Naive B cell (primary cell): ENCODE data around the gene RGSL1. TPM values are rescaled to one million over a fixed set of nuclear protein-coding genes. Genes with fewer than 3 reads are reported as not detected.
"Not testable (repeated sequence)": the region's sequence is repeated elsewhere in the genome, so short reads cannot be mapped to it uniquely, and the experiment has no call there.

Experiments used
- ATAC-seq, 2 donors: fragments of 150-1000 bp; cut with Tn5 transposase; 2 replicates each; pipeline ENCODE4 v1.10.0; 2021; ENCODE audit warnings: low read depth in 2 of 2, mild to moderate bottlenecking in 2 of 2, moderate library complexity in 2 of 2
- DNase-seq: peaks from one replicate; pipeline ENCODE4 v3.0.0; 2022
- H3K27ac Mint-ChIP-seq, 6 donors: one replicate each; pipeline ENCODE4 v1.8.0; 2020 to 2022; ENCODE audit warnings: mild to moderate bottlenecking in 6 of 6, mixed read lengths in 6 of 6, moderate library complexity in 5 of 6, inconsistent platforms in 2 of 6
- H3K27me3 Mint-ChIP-seq, 3 donors: one replicate each; pipeline ENCODE4 v1.8.0; 2021 to 2022; ENCODE audit warnings: mixed read lengths in 3 of 3, mild to moderate bottlenecking in 1 of 3
- H3K36me3 Mint-ChIP-seq, 2 donors: one replicate each; pipeline ENCODE4 v1.8.0; 2020 to 2022; ENCODE audit warnings: mixed read lengths in 2 of 2, inconsistent platforms in 1 of 2, mild to moderate bottlenecking in 1 of 2
- H3K4me1 Mint-ChIP-seq, 3 donors: one replicate each; pipeline ENCODE4 v1.8.0; 2020 to 2022; ENCODE audit warnings: mixed read lengths in 3 of 3, inconsistent platforms in 1 of 3, mild to moderate bottlenecking in 1 of 3, moderate library complexity in 1 of 3
- H3K4me3 Mint-ChIP-seq, 8 donors: one replicate each; pipeline ENCODE4 v1.8.0; 2020 to 2022; ENCODE audit warnings: mild to moderate bottlenecking in 8 of 8, mixed read lengths in 8 of 8, moderate library complexity in 8 of 8, inconsistent platforms in 2 of 8
- H3K9me3 Mint-ChIP-seq, 7 donors: one replicate each; pipeline ENCODE4 v1.8.0; 2020 to 2022; ENCODE audit warnings: mixed read lengths in 7 of 7, mild to moderate bottlenecking in 5 of 7, inconsistent platforms in 2 of 7, moderate library complexity in 1 of 7
- polyA plus RNA-seq, 6 donors: library from polyadenylated mRNA; unstranded; fragments of 300-500 nt; fragmentation: Illumina TruSeq; gene quantifications; one replicate each; pipeline ENCODE4 v1.2.3, GENCODE V29; 2021; ENCODE audit warnings: low read depth in 6 of 6

RGSL1 gene
- polyA plus RNA-seq, 6 donors from 2014 or later, result 0.13 TPM; not detected in 5

- Mint-ChIP-seq H3K36me3 (peaks cover 14 to 49% of the 10 kb centered on the region in 2 donors), H3K4me3 (no peak overlapping the region), H3K27ac (no peak overlapping the region), H3K4me1 (no peaks in the 10 kb centered on the region), H3K9me3 (peaks cover 19 to 61% (median 46%) of the 10 kb centered on the region in 7 donors), H3K27me3 (peaks cover 0 to 8% (median 0%) of the 10 kb centered on the region in 3 donors)
- no peak for ATAC-seq
- no peak for DNase-seq
These were observed 75.4 kb downstream of the RGSL1 start for GRCh38 chr1:182525342-182525741.

GRCh38 chr1:182527680-182528079 is 77.7 kb downstream of the RGSL1 start:
- H3K4me1 Mint-ChIP-seq, result no peaks in the 10 kb centered on the region
- peaks cover 14 to 49% of the 10 kb centered on the region in 2 donors for H3K36me3 Mint-ChIP-seq
- H3K9me3 Mint-ChIP-seq, result peaks cover 19 to 61% (median 46%) of the 10 kb centered on the region in 7 donors
- no peak overlapping the region for H3K4me3 Mint-ChIP-seq
- ATAC-seq (no peak), DNase-seq (no peak)
- H3K27me3 Mint-ChIP-seq, result peaks cover 0 to 9% (median 4%) of the 10 kb centered on the region in 3 donors
- H3K27ac Mint-ChIP-seq, result no peak overlapping the region

GRCh38 chr1:182528206-182528605 is 78.3 kb downstream of the RGSL1 start:
- not testable (repeated sequence) for DNase-seq, ATAC-seq, H3K4me1 Mint-ChIP-seq, H3K27me3 Mint-ChIP-seq
- peaks cover 14 to 49% of the 10 kb centered on the region in 2 donors for H3K36me3 Mint-ChIP-seq
- peak overlapping the region in 1 of 8 donors; percentile 26 for H3K4me3 Mint-ChIP-seq
- H3K9me3 Mint-ChIP-seq, result peaks cover 19 to 59% (median 46%) of the 10 kb centered on the region in 7 donors
- H3K27ac Mint-ChIP-seq, result peak overlapping the region in 1 of 6 donors; percentile 78

DNA sequence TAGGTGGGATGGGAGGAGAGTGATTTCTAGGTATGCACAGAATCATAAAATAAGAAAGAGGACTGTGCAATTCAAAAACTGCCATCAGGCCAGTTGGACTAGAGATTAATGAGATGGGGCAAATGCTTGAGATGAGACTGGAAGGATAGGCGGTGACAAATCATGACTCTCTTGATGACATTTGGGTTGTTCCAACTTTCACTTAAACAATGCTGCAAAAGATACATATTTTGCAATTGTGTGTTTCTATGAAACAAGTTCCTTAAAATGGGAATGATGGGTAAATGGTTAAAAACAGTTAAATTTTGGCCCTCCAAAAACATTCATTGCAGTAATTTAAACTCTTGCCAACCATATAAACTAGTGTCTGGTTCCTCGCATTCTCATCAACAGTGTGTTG is 84.0 kb downstream of the RGSL1 start:
- H3K4me3 Mint-ChIP-seq, result no peak overlapping the region
- no peak overlapping the region for H3K27ac Mint-ChIP-seq
- H3K36me3 Mint-ChIP-seq, result peaks cover 2 to 4% of the 10 kb centered on the region in 2 donors
- H3K9me3 Mint-ChIP-seq, result peaks cover 0 to 5% (median 0%) of the 10 kb centered on the region in 7 donors
- ATAC-seq (no peak), DNase-seq (no peak)
- H3K4me1 Mint-ChIP-seq, result no peaks in the 10 kb centered on the region
- peaks cover 7 to 11% (median 10%) of the 10 kb centered on the region in 3 donors for H3K27me3 Mint-ChIP-seq

DNA sequence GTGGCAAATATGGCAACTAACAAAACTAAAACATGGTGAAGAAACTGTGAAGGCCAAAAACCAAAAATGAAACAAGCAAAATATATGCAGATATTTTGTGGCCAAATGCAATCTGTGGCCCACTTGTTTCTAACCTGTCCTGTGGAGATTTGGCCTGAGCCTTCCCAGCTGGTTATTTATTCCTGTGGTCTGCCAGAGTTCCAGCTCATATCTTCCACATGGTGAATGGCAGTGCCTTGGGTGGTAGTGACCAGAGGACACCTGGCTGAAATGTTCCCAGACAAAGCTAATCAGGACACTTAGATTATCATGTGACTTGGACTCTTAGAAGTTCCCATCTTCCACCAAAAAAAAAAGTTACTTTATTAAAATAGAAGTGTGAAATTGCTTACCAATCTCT is 99.4 kb downstream of the RGSL1 start:
- H3K4me1 Mint-ChIP-seq, result no peaks in the 10 kb centered on the region
- H3K36me3 Mint-ChIP-seq, result peaks cover 0 to 8% of the 10 kb centered on the region in 2 donors
- no peak overlapping the region for H3K4me3 Mint-ChIP-seq
- ATAC-seq (no peak), DNase-seq (no peak)
- no peak overlapping the region for H3K27ac Mint-ChIP-seq
- H3K27me3 Mint-ChIP-seq, result peaks cover 0 to 20% (median 10%) of the 10 kb centered on the region in 3 donors
- H3K9me3 Mint-ChIP-seq, result peaks cover 5 to 25% (median 11%) of the 10 kb centered on the region in 7 donors

GRCh38 chr1:182549811-182550210 is 99.9 kb downstream of the RGSL1 start:
- no peaks in the 10 kb centered on the region for H3K4me1 Mint-ChIP-seq
- ATAC-seq (no peak), DNase-seq (no peak)
- peaks cover 5 to 26% (median 11%) of the 10 kb centered on the region in 7 donors for H3K9me3 Mint-ChIP-seq
- no peak overlapping the region for H3K4me3 Mint-ChIP-seq
- H3K27ac Mint-ChIP-seq, result no peak overlapping the region
- H3K36me3 Mint-ChIP-seq, result peaks cover 0 to 8% of the 10 kb centered on the region in 2 donors
- peaks cover 0 to 15% (median 10%) of the 10 kb centered on the region in 3 donors for H3K27me3 Mint-ChIP-seq

DNA sequence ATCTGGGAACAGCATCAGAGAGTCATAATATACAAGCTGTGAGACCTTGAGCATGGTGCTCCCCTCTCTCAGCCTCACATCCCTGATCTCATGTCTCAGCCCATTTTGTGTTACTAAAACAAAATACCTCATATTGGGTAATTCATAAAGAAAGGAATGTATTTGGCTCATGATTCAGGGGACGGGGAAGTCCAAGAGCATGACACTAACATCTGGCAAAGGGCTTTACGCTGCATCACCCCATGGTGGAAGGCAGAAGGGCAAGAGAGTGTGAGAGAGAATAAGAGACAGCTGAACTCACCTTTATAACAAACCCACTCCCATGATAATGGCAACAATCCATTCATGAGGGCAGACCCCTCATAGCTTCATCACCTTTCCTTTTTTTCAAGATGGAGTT is 102.6 kb downstream of the RGSL1 start:
- ATAC-seq (no peak), DNase-seq (no peak)
- Mint-ChIP-seq H3K27ac (no peak overlapping the region), H3K36me3 (peaks cover 0 to 8% of the 10 kb centered on the region in 2 donors), H3K4me1 (no peaks in the 10 kb centered on the region), H3K9me3 (peaks cover 5 to 26% (median 11%) of the 10 kb centered on the region in 7 donors), H3K4me3 (no peak overlapping the region), H3K27me3 (peaks cover 0 to 3% (median 3%) of the 10 kb centered on the region in 3 donors)

- H3K4me3 Mint-ChIP-seq, result no peak overlapping the region
- DNase-seq, result no peak
- H3K9me3 Mint-ChIP-seq, result peaks cover 7 to 26% (median 10%) of the 10 kb centered on the region in 7 donors
- peak overlapping the region in 1 of 6 donors; percentile 19 for H3K27ac Mint-ChIP-seq
- H3K4me1 Mint-ChIP-seq, result no peaks in the 10 kb centered on the region
- H3K27me3 Mint-ChIP-seq, result peaks cover 0 to 8% (median 0%) of the 10 kb centered on the region in 3 donors
- H3K36me3 Mint-ChIP-seq, result peaks cover 0 to 16% of the 10 kb centered on the region in 2 donors
- no peak for ATAC-seq
These were observed 105.5 kb downstream of the RGSL1 start for GRCh38 chr1:182555493-182555892.

GRCh38 chr1:182556279-182556678 is 106.3 kb downstream of the RGSL1 start:
- Mint-ChIP-seq H3K4me1 (no peaks in the 10 kb centered on the region), H3K9me3 (peaks cover 7 to 26% (median 10%) of the 10 kb centered on the region in 7 donors), H3K36me3 (peaks cover 0 to 16% of the 10 kb centered on the region in 2 donors), H3K27ac (no peak overlapping the region), H3K4me3 (no peak overlapping the region), H3K27me3 (peaks cover 0 to 8% (median 0%) of the 10 kb centered on the region in 3 donors)
- ATAC-seq (no peak), DNase-seq (no peak)

- ATAC-seq (no peak), DNase-seq (no peak)
- no peak overlapping the region for H3K4me3 Mint-ChIP-seq
- H3K4me1 Mint-ChIP-seq, result no peaks in the 10 kb centered on the region
- H3K27me3 Mint-ChIP-seq, result peaks cover 0 to 8% (median 0%) of the 10 kb centered on the region in 3 donors
- peaks cover 0 to 8% of the 10 kb centered on the region in 2 donors for H3K36me3 Mint-ChIP-seq
- peaks cover 0 to 5% (median 0%) of the 10 kb centered on the region in 7 donors for H3K9me3 Mint-ChIP-seq
- H3K27ac Mint-ChIP-seq, result no peak overlapping the region
These were observed 110.5 kb downstream of the RGSL1 start for GRCh38 chr1:182560392-182560984.

GRCh38 chr1:182561456-182561855 is 111.5 kb downstream of the RGSL1 start:
- ATAC-seq (no peak), DNase-seq (no peak)
- Mint-ChIP-seq H3K27me3 (peaks cover 0 to 8% (median 0%) of the 10 kb centered on the region in 3 donors), H3K27ac (no peak overlapping the region), H3K36me3 (peaks cover 0 to 8% of the 10 kb centered on the region in 2 donors), H3K4me3 (no peak overlapping the region), H3K9me3 (peaks cover 0 to 5% (median 0%) of the 10 kb centered on the region in 7 donors), H3K4me1 (no peaks in the 10 kb centered on the region)

- Mint-ChIP-seq H3K9me3 (peaks cover 0 to 5% (median 0%) of the 10 kb centered on the region in 7 donors), H3K27me3 (peaks cover 0 to 8% (median 0%) of the 10 kb centered on the region in 3 donors), H3K27ac (no peak overlapping the region), H3K4me3 (no peak overlapping the region), H3K4me1 (no peaks in the 10 kb centered on the region), H3K36me3 (peaks cover 0 to 8% of the 10 kb centered on the region in 2 donors)
- DNase-seq, result no peak
- no peak for ATAC-seq
These were observed 113.1 kb downstream of the RGSL1 start for GRCh38 chr1:182563095-182563494.

- no peaks in the 10 kb centered on the region for H3K4me1 Mint-ChIP-seq
- DNase-seq, result no peak
- H3K9me3 Mint-ChIP-seq, result peaks cover 0 to 3% (median 0%) of the 10 kb centered on the region in 7 donors
- no peak for ATAC-seq
- H3K27ac Mint-ChIP-seq, result no peak overlapping the region
- H3K27me3 Mint-ChIP-seq, result peaks cover 0 to 5% (median 0%) of the 10 kb centered on the region in 3 donors
- no peak overlapping the region for H3K4me3 Mint-ChIP-seq
- H3K36me3 Mint-ChIP-seq, result peaks cover 0 to 4% of the 10 kb centered on the region in 2 donors
These were observed 114.6 kb downstream of the RGSL1 start for GRCh38 chr1:182564406-182565004.

- no peaks in the 10 kb centered on the region for H3K4me1 Mint-ChIP-seq
- no peak overlapping the region for H3K4me3 Mint-ChIP-seq
- no peak overlapping the region for H3K27ac Mint-ChIP-seq
- no peaks in the 10 kb centered on the region for H3K36me3 Mint-ChIP-seq
- ATAC-seq (no peak), DNase-seq (no peak)
- no peaks in the 10 kb centered on the region for H3K27me3 Mint-ChIP-seq
- H3K9me3 Mint-ChIP-seq, result no peaks in the 10 kb centered on the region
These were observed 115.6 kb downstream of the RGSL1 start for GRCh38 chr1:182565537-182565936.
